ENCODE results near the gene COL12A1.
"Not testable (repeated sequence)": the region's sequence is repeated elsewhere in the genome, so short reads cannot be mapped to it uniquely, and the experiment has no call there.

COL12A1 gene

DNA sequence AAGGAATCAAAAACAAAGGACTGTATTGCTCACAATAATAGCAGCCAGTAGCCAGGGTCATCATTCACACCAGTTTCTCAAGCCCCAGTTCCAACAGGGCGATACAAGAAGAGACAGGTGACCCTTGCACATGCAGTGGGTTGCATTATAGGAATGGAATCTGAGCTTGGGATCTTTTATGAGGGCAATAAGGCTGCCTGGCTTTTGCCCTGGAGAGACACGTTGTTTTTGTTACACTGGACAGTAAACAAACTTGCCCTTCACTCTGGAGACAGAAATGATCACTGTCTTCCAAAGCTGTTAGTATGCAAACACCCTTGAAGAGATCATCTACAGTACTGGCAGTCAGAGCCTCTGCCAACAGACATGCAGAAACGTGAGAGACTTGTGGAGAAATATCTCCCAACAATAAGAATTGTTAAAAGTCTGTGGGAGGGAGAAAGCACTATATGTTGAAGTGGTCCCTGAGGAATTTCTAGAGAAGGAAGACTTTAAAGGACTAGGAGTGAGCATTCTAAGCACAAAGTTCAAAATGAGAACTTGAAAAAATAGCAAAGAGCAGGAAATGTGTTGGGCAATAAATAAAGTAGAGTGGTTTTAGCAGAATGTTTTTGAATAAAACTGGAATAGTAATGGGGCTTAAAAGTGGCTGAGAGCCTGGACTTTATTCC is 6.2 kb upstream of the COL12A1 start:
- DNase-seq: no peak

DNA sequence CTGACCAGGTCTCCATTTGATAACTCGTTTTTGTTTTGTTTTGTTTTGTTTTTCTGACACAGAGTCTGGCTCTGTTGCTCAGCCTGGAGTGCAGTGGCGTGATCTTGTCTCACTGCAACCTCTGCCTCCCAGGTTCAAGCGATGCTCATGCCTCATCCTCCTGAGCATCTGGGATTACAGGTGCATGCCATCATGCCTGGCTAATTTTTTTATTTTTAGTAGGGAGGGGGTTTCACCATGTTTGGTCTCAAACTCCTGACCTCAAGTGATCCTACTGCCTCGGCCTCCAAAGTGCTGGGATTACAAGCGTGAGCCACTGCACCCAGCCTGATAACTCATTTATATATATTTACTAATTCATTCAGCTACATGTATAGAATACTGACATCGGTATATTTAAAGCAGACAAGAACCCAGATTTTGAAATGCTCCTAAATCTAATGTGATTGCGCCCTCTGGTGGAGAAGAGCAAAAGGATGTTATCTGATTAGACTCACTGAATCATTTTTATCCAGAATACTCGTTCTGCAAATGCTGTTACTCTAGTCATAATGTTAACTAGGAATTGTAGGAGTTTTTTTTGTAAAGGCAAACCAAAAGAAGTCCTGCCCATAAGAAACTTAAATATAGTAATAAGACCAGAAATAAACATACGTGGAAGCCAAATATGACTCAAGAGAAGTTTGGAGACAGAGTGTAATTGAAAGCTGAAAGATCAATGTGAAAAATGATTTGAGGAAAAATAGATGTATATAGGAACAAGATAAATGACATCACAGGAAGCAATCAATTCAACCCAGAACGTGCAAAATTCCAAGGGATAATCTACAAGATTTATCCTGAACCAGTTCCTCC is 5.3 kb upstream of the COL12A1 start:
- peak in 1 of 2 donors; percentile 58 for DNase-seq

GRCh38 chr6:75209184-75209723 is 3.4 kb upstream of the COL12A1 start:
- no peak for DNase-seq

- peak; percentile 87 to 88 for DNase-seq
Observed at GRCh38 chr6:75208298-75209183, 2.7 kb upstream of the COL12A1 start.

- DNase-seq: no peak
Observed at GRCh38 chr6:75206576-75207342, 906 bp upstream of the COL12A1 start.

DNA sequence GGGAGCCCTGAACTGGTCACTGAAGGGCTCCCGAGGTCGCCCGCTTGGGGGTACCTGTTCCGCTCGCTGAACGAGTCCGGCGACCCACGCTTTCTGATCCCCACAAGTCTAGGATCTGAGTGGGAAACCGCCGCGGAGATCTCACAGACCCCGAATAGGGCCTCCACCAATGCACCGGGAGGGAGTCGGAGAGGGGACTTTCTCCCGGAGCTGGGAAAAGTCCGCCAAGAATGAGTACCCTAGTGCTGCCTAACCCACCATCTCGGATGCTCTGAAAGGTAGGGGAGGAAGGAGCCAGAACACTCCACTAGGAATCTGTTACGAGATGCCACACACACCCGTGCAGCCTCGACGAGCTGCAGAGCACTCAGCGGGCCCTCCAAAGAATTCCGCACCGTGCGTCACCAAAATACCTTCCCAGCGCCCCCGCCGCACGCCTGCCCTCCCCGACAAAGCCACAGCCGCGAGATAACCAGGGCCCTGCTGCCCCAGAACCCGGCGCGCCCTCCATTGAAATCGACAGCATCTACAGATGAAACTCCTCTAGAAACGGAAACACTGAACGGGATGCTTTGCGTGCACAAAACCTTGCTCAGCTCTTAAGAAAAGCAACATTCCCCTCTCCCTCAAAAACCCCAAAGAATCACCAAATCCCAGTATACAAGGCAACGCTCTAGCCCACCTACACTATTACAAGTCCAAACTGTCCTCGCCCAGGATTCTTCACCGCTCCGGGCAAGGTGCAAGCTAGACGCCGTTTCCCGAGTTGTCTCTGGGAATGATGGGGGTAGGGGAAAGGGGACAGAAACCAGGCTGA is 686 bp downstream of the COL12A1 start:
- DNase-seq: no peak

DNA sequence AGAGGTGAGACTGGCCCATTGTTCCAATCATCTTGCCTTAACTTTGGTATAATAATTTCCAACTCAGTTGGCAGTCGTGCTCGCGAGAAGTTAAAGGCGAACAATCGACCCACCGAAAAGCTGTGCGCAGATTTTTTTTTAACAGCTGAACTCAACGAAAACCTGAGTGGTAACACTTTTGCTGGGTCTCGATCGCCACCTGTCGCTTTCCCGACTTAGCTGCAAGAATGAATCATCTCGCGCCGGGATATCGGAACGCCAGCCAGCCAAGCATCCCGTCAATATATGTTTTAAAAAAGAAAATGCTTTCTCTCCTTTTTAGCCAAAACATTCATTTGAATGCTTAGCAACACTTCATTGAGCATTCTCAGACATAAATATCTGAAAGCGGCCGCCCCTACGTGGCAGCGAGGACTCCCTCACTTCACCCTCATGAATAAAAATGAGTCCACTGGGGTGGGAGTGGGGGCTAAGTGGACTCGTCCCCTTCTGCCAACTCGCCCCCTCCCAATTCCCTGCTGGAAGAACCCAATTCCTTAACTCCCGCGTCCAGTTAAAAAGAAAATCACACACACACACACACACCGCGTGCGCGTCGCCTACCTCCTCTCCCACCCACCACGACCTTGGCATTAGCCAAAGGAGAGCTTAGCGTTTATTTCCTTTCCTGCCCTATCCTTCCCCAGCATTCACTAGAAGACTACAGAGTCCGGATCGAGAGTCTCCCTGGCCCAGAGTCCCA is 1.5 kb downstream of the COL12A1 start:
- no peak for DNase-seq

DNA sequence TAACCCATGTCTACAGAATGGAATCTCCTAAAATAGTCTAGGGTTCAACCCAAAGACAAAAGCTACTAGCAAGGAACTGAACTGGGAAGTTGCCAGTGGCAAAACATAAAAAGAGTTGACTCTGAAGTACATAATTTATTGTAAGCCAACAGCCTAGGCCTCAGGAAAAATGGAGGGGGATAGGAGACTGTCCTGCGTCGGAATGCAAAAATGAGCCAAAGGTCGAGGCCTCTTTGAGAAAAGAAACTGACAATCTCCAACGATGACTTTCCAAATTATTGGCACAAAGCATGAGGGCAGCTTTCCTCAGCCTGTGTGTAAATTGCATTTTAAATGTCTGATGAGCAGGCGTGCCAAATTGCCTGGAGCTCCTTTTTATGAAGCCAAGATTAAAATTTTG is 2.1 kb downstream of the COL12A1 start:
- no peak for DNase-seq

DNA sequence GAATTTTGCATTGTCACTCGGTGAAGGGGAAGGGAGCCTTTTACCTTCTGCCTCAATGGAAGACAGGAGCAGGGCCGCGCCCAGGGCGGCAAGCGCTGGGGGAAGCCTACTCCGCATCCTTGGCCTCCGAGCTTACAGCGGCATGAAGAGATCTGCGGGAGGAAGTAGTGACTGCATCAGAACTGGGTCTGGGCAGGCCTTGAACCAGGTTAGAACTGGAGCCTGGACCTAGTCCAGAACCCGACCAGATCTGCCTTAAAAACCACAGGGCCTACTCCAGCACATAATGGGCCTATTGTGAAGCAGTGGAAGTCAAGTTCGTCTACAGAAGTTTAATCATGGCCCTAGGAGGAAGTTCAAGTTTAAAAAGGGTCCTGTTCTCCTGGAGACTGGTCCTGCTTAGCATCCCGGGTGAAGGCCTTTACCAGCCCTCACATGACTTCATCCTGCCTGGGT is 3.1 kb downstream of the COL12A1 start:
- DNase-seq: no peak

DNA sequence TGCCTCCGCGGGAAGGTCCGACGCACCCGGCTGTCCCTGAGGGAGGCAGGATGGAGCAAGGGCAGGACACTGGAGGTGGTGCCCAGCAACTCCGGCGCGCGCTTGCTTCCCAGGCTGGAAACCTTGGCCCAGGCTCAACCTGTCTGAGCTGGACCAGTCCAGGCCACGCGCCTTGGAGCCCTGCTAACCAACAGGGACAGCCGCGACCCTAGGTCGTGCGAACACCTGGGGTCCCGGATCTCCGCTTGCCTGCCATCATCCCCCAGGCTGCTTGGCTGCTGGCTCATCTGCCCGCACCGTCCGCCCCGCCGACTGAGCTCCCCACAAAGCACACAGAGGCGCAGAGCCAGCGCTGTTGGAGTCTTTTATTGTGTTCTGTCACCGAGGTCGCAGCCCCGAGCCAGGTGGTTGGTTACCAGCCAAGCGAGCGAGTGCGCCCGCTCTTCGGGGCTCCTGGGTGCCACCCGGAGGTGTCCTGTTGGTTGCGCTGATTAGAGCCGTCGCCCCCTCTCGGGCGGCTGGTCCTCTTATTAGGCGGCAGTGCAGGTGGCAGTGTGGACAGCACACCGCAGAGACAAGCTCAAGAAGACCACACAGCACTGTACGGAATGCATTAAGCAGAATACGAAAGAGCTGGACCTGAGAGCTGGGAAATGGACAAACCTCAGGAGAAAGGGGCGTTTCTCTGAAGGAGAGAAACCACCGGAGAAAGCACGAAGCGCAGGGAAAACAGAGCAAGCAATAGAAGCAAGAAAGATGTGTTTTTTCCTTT is 3.8 kb downstream of the COL12A1 start:
- DNase-seq: no peak

GRCh38 chr6:75201021-75201420 is 4.8 kb downstream of the COL12A1 start:
- no peak for DNase-seq

- DNase-seq: no peak
Observed at GRCh38 chr6:75199889-75200288, 6.0 kb downstream of the COL12A1 start.

DNA sequence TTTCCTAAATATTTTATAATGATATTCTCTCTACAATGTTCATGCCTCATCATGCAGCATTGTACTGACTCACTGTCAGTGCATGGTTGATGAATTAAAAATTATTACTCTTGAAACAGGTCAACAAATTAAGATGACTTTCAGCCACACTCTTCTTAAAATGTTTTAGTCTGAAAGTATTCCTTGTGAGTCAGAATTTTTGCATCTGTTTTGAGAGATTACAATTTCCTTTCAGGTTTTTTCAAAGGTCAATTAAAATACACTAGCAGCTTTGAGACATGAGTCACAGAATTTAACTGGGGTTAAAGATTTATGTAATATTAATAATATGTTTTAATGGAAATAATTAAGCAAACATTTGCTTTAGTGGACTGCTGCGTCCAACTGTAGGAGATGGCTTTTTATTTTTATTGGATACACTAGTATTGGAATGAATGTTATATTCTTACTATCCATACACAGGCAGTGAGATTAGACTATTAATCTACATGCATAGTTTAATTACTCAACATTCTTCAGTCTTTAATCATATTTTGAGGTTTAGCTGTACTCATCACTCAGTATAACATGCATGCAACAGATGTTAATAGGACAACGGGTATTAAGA is 9.7 kb downstream of the COL12A1 start:
- no peak for DNase-seq

DNA sequence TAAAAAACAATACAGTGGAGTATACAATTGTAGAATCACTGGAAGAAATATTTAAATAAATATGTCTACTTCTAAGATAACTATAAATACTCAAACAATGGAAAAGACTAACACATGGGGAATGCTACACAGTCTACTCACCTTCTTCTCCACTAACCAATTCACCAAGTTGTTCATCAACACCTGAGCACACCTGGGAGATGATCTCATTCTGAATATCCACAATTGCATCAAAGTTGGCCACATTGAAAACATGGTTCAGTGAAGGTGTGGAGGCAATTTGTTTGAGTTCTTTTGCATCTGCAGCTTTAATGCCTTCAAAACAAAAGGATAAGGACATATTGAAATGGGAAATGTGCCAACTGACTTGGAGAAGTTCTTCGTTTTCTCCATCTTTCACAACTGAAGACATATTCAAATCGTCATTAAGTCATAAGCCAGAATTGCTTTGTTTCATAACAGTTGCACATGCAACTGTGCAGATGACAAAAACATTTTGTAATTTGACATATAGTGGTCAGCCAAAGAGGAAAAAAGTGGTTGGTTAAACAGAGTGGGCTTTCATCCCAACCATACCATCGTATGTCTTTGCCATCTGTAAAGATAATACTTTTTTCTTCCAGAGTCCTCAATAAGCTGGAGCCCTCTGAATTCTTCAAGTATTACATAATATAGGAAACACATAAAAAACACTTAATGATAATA is 17.5 kb downstream of the COL12A1 start:
- no peak for DNase-seq

- not testable (repeated sequence) for DNase-seq
Observed at GRCh38 chr6:75186581-75186980, 19.3 kb downstream of the COL12A1 start.

GRCh38 chr6:75183099-75183541 is 22.7 kb downstream of the COL12A1 start:
- no peak for DNase-seq

- DNase-seq: no peak
Observed at GRCh38 chr6:75180864-75181263, 25.0 kb downstream of the COL12A1 start.

GRCh38 chr6:75178757-75179156 is 27.1 kb downstream of the COL12A1 start:
- no peak for DNase-seq
